GM12878 (cell line): Measurements from ENCODE around the gene SESN1. TPM values are rescaled to one million over a fixed set of nuclear protein-coding genes. Genes with fewer than 3 reads are reported as not detected.

Source experiments
- ATAC-seq: fragments of 200-7000 bp; cut with Tn5 transposase; 3 replicates; pipeline ENCODE4 v1.9.1; 2020; ENCODE audit warnings: mild to moderate bottlenecking, moderate library complexity
- BruUV-seq: library from RNA; stranded (reverse); fragments of 400-500 nt; replicated peaks from 2 replicates; lab custom pipeline; 2021; lab: Mats Ljungman, UMichigan
- CTCF ChIA-PET: fragments of 300-600 bp; sonication (Branson Sonifier 250); formaldehyde crosslinking; extraction: SDS; loops from one replicate; lab custom pipeline; 2021; ENCODE audit warnings: inconsistent platforms; lab: Yijun Ruan, JAX
- POLR2A ChIA-PET: fragments of 350-600 bp; formaldehyde crosslinking; extraction: SDS; loops from one replicate; lab custom pipeline; 2021; ENCODE audit warnings: inconsistent platforms; lab: Charles Lee
- RAD21 ChIA-PET: fragments of 300-600 bp; sonication (Branson Sonifier 250); formaldehyde crosslinking; loops from one replicate; lab custom pipeline; 2023; ENCODE audit warnings: antibody characterized with exemption; ENCODE audit not compliant: unreplicated experiment; lab: Charles Lee
- SMC1A ChIA-PET: fragments of 300-600 bp; sonication (Branson Sonifier 250); formaldehyde crosslinking; loops from one replicate; lab custom pipeline; 2023; ENCODE audit not compliant: unreplicated experiment, uncharacterized antibody; lab: Charles Lee
- DNase-seq: peaks from one replicate; pipeline ENCODE4 v3.0.0-alpha.2; 2011; ENCODE audit warnings: low read depth, low spot score
- FAIRE-seq: peaks from 3 replicates; lab custom pipeline; 2011; peaks lifted over from hg19 to GRCh38; lab: Jason Lieb, UNC
- H2AFZ ChIP-seq: 2 replicates; pipeline ENCODE4 v1.6.0; 2011; ENCODE audit warnings: low read depth, low read length, control low read depth; ENCODE audit not compliant: control insufficient read depth
- H3K27ac ChIP-seq: 2 replicates; pipeline ENCODE4 v1.5.1; 2011; ENCODE audit warnings: control low read depth; ENCODE audit not compliant: control insufficient read depth, insufficient read depth
- H3K27me3 ChIP-seq, 2 experiments: replicated peaks in 1 of 2; 2 replicates each; pipeline versions ENCODE4 v1.6.0 to v1.6.1; 2011; ENCODE audit warnings: low read length in 1 of 2; ENCODE audit not compliant: control insufficient read depth in 2 of 2, insufficient read depth in 2 of 2
- H3K36me3 ChIP-seq, 2 experiments: 2 replicates each; pipeline ENCODE4 v1.5.1; 2011; ENCODE audit warnings: low read length in 1 of 2; ENCODE audit not compliant: control insufficient read depth in 2 of 2, insufficient read depth in 2 of 2
- H3K4me1 ChIP-seq: 2 replicates; pipeline ENCODE4 v1.6.1; 2011; ENCODE audit warnings: mild to moderate bottlenecking, low read length, moderate library complexity, mixed read lengths; ENCODE audit not compliant: control insufficient read depth, insufficient read depth
- H3K4me2 ChIP-seq: 2 replicates; pipeline ENCODE4 v1.6.0; 2011; ENCODE audit warnings: control low read depth; ENCODE audit not compliant: control insufficient read depth, insufficient read depth
- H3K4me3 ChIP-seq: fragments of 200-600 bp; sonication (generic); 2 replicates; pipeline ENCODE4 v1.5.1; 2016
- H3K79me2 ChIP-seq: 2 replicates; pipeline ENCODE4 v1.6.0; 2011; ENCODE audit warnings: low read length; ENCODE audit not compliant: control insufficient read depth, insufficient read depth
- H3K9ac ChIP-seq: 2 replicates; pipeline ENCODE4 v1.8.0; 2011; ENCODE audit warnings: low read length, control low read depth, mixed read lengths; ENCODE audit not compliant: control insufficient read depth, insufficient read depth
- H3K9me3 ChIP-seq: replicated peaks from 3 replicates; pipeline ENCODE4 v1.5.1; 2011; ENCODE audit warnings: mild to moderate bottlenecking, low read length; ENCODE audit not compliant: control insufficient read depth, insufficient read depth
- H4K20me1 ChIP-seq: 2 replicates; pipeline ENCODE4 v1.6.0; 2011; ENCODE audit not compliant: control insufficient read depth, insufficient read depth
- ATF7 ChIP-seq: fragments of 450-650 bp; IDR thresholded peaks from 2 replicates; pipeline ENCODE4 v1.6.1; 2016; ENCODE audit warnings: low read depth, mild to moderate bottlenecking
- BCL11A ChIP-seq: IDR thresholded peaks from 2 replicates; pipeline ENCODE4 v1.6.1; 2011; ENCODE audit warnings: low read depth, low read length
- E2F4 ChIP-seq: IDR thresholded peaks from 2 replicates; pipeline ENCODE4 v1.6.1; 2012; ENCODE audit warnings: low read depth, low read length, improper control_type of control experiment
- ESRRA ChIP-seq: IDR thresholded peaks from 2 replicates; pipeline ENCODE4 v1.6.1; 2012; ENCODE audit warnings: mild to moderate bottlenecking, low read length, improper control_type of control experiment
- FOXK2 ChIP-seq: fragments of 450-650 bp; IDR thresholded peaks from 2 replicates; pipeline ENCODE4 v1.6.1; 2017; ENCODE audit warnings: mild to moderate bottlenecking, moderate library complexity
- HDAC2 ChIP-seq: fragments of 200-600 bp; sonication (generic); IDR thresholded peaks from 2 replicates; pipeline ENCODE4 v1.6.1; 2017
- HDAC6 ChIP-seq: fragments of 200-600 bp; sonication (generic); IDR thresholded peaks from one replicate; pipeline ENCODE4 v1.8.0; 2017; ENCODE audit warnings: antibody characterized with exemption; ENCODE audit not compliant: unreplicated experiment
- HDGF ChIP-seq: fragments of 450-650 bp; IDR thresholded peaks from 2 replicates; pipeline ENCODE4 v1.6.1; 2016; ENCODE audit warnings: antibody characterized with exemption
- KAT2A ChIP-seq: conservative IDR thresholded peaks from 2 replicates; pipeline ENCODE4 v1.6.1; 2011; ENCODE audit warnings: low read depth, low read length; ENCODE audit not compliant: control insufficient read depth
- KLF5 ChIP-seq: fragments of 450-650 bp; IDR thresholded peaks from 2 replicates; pipeline ENCODE4 v1.6.1; 2014; ENCODE audit warnings: mild to moderate bottlenecking; ENCODE audit not compliant: partially characterized antibody
- MTA2 ChIP-seq: fragments of 450-650 bp; IDR thresholded peaks from 2 replicates; pipeline ENCODE4 v1.6.1; 2016; ENCODE audit warnings: low read depth, mild to moderate bottlenecking, moderate library complexity
- NRF1 ChIP-seq: conservative IDR thresholded peaks from 2 replicates; pipeline ENCODE4 v1.6.1; 2011; ENCODE audit warnings: mild to moderate bottlenecking, low read depth, low read length, improper control_type of control experiment
- RELB ChIP-seq: fragments of 450-650 bp; IDR thresholded peaks from 2 replicates; pipeline ENCODE4 v1.6.1; 2017; ENCODE audit warnings: low read depth, mild to moderate bottlenecking, moderate library complexity
- RFX5 ChIP-seq: IDR thresholded peaks from 2 replicates; pipeline ENCODE4 v1.6.1; 2011; ENCODE audit warnings: low read depth, low read length, improper control_type of control experiment
- RUNX3 ChIP-seq: IDR thresholded peaks from 2 replicates; pipeline ENCODE4 v1.6.1; 2012; ENCODE audit warnings: low read length, inconsistent platforms
- SMARCA5 ChIP-seq: fragments of 450-650 bp; IDR thresholded peaks from 2 replicates; pipeline ENCODE4 v1.6.1; 2017; ENCODE audit warnings: mild to moderate bottlenecking
- TCF12 ChIP-seq: IDR thresholded peaks from 2 replicates; pipeline ENCODE4 v1.6.1; 2011; ENCODE audit warnings: low read depth, mild to moderate bottlenecking, low read length
- WRNIP1 ChIP-seq: IDR thresholded peaks from 2 replicates; pipeline ENCODE4 v1.6.1; 2011; ENCODE audit warnings: low read depth, low read length, improper control_type of control experiment, borderline replicate concordance
- ZNF217 ChIP-seq: fragments of 450-650 bp; IDR thresholded peaks from 2 replicates; pipeline ENCODE4 v1.6.1; 2017; ENCODE audit warnings: antibody characterized with exemption, mild to moderate bottlenecking
- in situ Hi-C: fragments of 300-500 bp; cut with MboI; formaldehyde crosslinking; loops from 9 replicates; pipeline ENCODE4 v1.14.3; 2018; ENCODE audit warnings: mixed read lengths
- intact Hi-C: fragments of 100-400 bp; cut with micrococcal nuclease; formaldehyde crosslinking; loops from one replicate; pipeline ENCODE4 v1.14.2; 2022; ENCODE audit not compliant: unreplicated experiment
- polyA plus RNA-seq, 11 experiments: library from polyadenylated mRNA; depleted of rRNA in 4 of 11; unstranded in 6 of 11; stranded (reverse) in 5 of 11; fragments of >200 nt; fragmentation: Nextera tagmentation in 4 of 11; fragmentation: Illumina TruSeq in 1 of 11; extraction: Ambion mirVana in 4 of 11; extraction: Trizol in 1 of 11; gene quantifications; 1 replicate in 1 of 11; 2 replicates in 10 of 11; pipeline versions ENCODE4 v1.2.1 to v1.2.3, GENCODE V29; 2011 to 2016; ENCODE audit warnings: inconsistent platforms in 2 of 11, missing spikeins in 2 of 11, low read depth in 1 of 11
- total RNA-seq, 4 experiments: library from RNA; depleted of rRNA in 3 of 4; stranded (reverse); fragments of >200 nt in 3 of 4; fragmentation: Illumina TruSeq in 1 of 4; extraction: Trizol in 1 of 4; gene quantifications; 2 replicates each; pipeline versions ENCODE4 v1.2.1 to v1.2.3, GENCODE V29; 2013 to 2021

The SESN1 gene
- total and polyA plus RNA-seq, 10 of the 15 experiments (the other 5 are each of a cell fraction or from before 2014, with no cell fraction given), result 1.3 to 13.0 (median 3.3) TPM

GRCh38 chr6:109038837-109039398 lies 55.7 kb downstream of the SESN1 start:
- Histone ChIP-seq H2AFZ (no peak overlapping the region), H3K27ac (no peak overlapping the region), H3K4me1 (no peaks in the 10 kb centered on the region), H3K79me2 (no peaks in the 10 kb centered on the region), H3K9ac (no peak overlapping the region), H3K36me3 (no peaks in the 10 kb centered on the region), H3K4me2 (no peak overlapping the region), H4K20me1 (no peaks in the 10 kb centered on the region), H3K9me3 (no peaks in the 10 kb centered on the region), H3K27me3 (no peaks in the 10 kb centered on the region; a peak in 1 of 4 replicates), H3K4me3 (no peak overlapping the region)
- no peak for DNase-seq
- FAIRE-seq, result no peak
- intact Hi-C loops, result no loop called here
- ChIA-PET CTCF (interaction anchor here (1.0 to 1.2 kb wide), 2 partner anchors 18 to 34 kb away, joined by 3 read pairs; no protein-coding TSS in a partner anchor), POLR2A (interaction anchor here (0.6 kb wide), 2 partner anchors 831 to 1669 kb away, joined by 3 to 8 read pairs; no protein-coding TSS in a partner anchor), SMC1A (interaction anchor here (1.2 kb wide), 1 partner anchor 16 kb away, joined by 3 read pairs; no protein-coding TSS in a partner anchor), RAD21 (interaction anchor here (1.3 kb wide), 1 partner anchor 33 kb away, joined by 3 read pairs; no protein-coding TSS in a partner anchor)
- in situ Hi-C loops, result no loop called here
- no TSS peak for BruUV-seq
- TF ChIP-seq HDGF, result no peak
- no peak for TF ChIP-seq KLF5
- TF ChIP-seq HDAC6, result no peak
- TF ChIP-seq ATF7, result no peak
- no peak for TF ChIP-seq ZNF217
- no peak for TF ChIP-seq RELB
- TF ChIP-seq HDAC2, result no peak
- TF ChIP-seq BCL11A, result no peak
- no peak for TF ChIP-seq MTA2
- TF ChIP-seq RFX5, result no peak
- TF ChIP-seq E2F4, result no peak
- no peak for TF ChIP-seq WRNIP1
- TF ChIP-seq RUNX3, result no peak
- no peak for TF ChIP-seq FOXK2
- no peak for TF ChIP-seq ESRRA
- TF ChIP-seq KAT2A, result no peak
- TF ChIP-seq NRF1, result no peak
- no peak for TF ChIP-seq TCF12
- no peak for TF ChIP-seq SMARCA5
- no peak for ATAC-seq
